MM.1S (cell line): Measurements from ENCODE around the gene RPL38.

Experiments
- EZH2 ChIP-seq: fragments of 300-600 bp; sonication (generic); optimal IDR thresholded peaks from 2 replicates; pipeline ENCODE3; 2017; ENCODE audit warnings: low read depth, mild to moderate bottlenecking, antibody characterized with exemption, low read length, mixed read lengths
- TF ChIP-seq, protein P1 (sequence below): fragments of 300-600 bp; sonication (generic); IDR thresholded peaks from 2 replicates; pipeline ENCODE4 v1.5.1; 2016; ENCODE audit warnings: antibody characterized with exemption, low read length, mixed read lengths

- TF ChIP-seq, protein P1, sequence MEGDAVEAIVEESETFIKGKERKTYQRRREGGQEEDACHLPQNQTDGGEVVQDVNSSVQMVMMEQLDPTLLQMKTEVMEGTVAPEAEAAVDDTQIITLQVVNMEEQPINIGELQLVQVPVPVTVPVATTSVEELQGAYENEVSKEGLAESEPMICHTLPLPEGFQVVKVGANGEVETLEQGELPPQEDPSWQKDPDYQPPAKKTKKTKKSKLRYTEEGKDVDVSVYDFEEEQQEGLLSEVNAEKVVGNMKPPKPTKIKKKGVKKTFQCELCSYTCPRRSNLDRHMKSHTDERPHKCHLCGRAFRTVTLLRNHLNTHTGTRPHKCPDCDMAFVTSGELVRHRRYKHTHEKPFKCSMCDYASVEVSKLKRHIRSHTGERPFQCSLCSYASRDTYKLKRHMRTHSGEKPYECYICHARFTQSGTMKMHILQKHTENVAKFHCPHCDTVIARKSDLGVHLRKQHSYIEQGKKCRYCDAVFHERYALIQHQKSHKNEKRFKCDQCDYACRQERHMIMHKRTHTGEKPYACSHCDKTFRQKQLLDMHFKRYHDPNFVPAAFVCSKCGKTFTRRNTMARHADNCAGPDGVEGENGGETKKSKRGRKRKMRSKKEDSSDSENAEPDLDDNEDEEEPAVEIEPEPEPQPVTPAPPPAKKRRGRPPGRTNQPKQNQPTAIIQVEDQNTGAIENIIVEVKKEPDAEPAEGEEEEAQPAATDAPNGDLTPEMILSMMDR: no peak
- no peak for TF ChIP-seq EZH2
Measured at GRCh38 chr17:74182041-74182723, 21.3 kb upstream of the RPL38 start.
